ENCODE measurements around the gene BAD. TPM values are rescaled to one million over a fixed set of nuclear protein-coding genes. Genes with fewer than 3 reads are reported as not detected.

BAD gene
- total and polyA plus RNA-seq, 4 donors, result 16.0 to 39.5 (median 30.2) TPM

GRCh38 chr11:64233913-64234586 is 50.4 kb downstream of the BAD start, which contains the start of gene VEGFB:
VEGFB (plus strand) TSS chr11:64234584; CDS start chr11:64234834, 250 bp downstream.
- 4% methylated on average over 62 of the region's 62 CpGs for WGBS
- H3K27me3 ChIP-seq (ENCODE audit: control insufficient read depth in 4 of 4, insufficient read depth in 4 of 4, low read length in 3 of 4), result no peaks in the 10 kb centered on the region
- H3K27ac ChIP-seq (ENCODE audit: low read depth in 1 of 2, low read length in 2 of 2), result peak within 1 kb of the TSS; percentile 62 to 72
- peaks cover 20 to 56% (median 38%) of the 10 kb centered on the region in 4 donors for H3K4me1 ChIP-seq (ENCODE audit: control insufficient read depth in 4 of 4, insufficient read depth in 4 of 4, low read length in 3 of 4)
- peak within 1 kb of the TSS in 2 of 3 donors; percentile 44 to 75 for H3K4me3 ChIP-seq (ENCODE audit: low read depth in 1 of 3, low read length in 3 of 3)
- no peak for DNase-seq (ENCODE audit: low spot score)
- TF ChIP-seq EGR1 (IDR thresholded peaks at IDR 0.05; ENCODE audit: low read depth in 2 of 2), result no peak
- TF ChIP-seq HNF4A (conservative IDR thresholded peaks at IDR 0.05), result no peak
- no peak for TF ChIP-seq TAF1 (conservative IDR thresholded peaks at IDR 0.05)
- TF ChIP-seq FOXA1 (IDR thresholded peaks at IDR 0.05), result no peak
- TF ChIP-seq ZBTB33 (IDR thresholded peaks at IDR 0.05), result no peak
- no peak for TF ChIP-seq SP1 (IDR thresholded peaks at IDR 0.05)
- TF ChIP-seq HNF4G (IDR thresholded peaks at IDR 0.05), result no peak
- TF ChIP-seq, protein P1, sequence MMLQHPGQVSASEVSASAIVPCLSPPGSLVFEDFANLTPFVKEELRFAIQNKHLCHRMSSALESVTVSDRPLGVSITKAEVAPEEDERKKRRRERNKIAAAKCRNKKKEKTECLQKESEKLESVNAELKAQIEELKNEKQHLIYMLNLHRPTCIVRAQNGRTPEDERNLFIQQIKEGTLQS (IDR thresholded peaks at IDR 0.05), result no peak
- TF ChIP-seq, protein P2, sequence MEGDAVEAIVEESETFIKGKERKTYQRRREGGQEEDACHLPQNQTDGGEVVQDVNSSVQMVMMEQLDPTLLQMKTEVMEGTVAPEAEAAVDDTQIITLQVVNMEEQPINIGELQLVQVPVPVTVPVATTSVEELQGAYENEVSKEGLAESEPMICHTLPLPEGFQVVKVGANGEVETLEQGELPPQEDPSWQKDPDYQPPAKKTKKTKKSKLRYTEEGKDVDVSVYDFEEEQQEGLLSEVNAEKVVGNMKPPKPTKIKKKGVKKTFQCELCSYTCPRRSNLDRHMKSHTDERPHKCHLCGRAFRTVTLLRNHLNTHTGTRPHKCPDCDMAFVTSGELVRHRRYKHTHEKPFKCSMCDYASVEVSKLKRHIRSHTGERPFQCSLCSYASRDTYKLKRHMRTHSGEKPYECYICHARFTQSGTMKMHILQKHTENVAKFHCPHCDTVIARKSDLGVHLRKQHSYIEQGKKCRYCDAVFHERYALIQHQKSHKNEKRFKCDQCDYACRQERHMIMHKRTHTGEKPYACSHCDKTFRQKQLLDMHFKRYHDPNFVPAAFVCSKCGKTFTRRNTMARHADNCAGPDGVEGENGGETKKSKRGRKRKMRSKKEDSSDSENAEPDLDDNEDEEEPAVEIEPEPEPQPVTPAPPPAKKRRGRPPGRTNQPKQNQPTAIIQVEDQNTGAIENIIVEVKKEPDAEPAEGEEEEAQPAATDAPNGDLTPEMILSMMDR (IDR thresholded peaks at IDR 0.05; ENCODE audit: low read depth, low read length, missing input control), result no peak
- no peak for TF ChIP-seq YY1 (IDR thresholded peaks at IDR 0.05)
- no peak for TF ChIP-seq RXRA (IDR thresholded peaks at IDR 0.05)
- TF ChIP-seq GABPA (IDR thresholded peaks at IDR 0.05 in 1 of 2, conservative IDR thresholded peaks at IDR 0.05 in 1 of 2), result no peak
- no peak for TF ChIP-seq RAD21 (IDR thresholded peaks at IDR 0.05)
- TF ChIP-seq FOXA2 (IDR thresholded peaks at IDR 0.05), result no peak
- no peak for TF ChIP-seq MAX (IDR thresholded peaks at IDR 0.05)
- no peak for TF ChIP-seq JUND (IDR thresholded peaks at IDR 0.05)
- TF ChIP-seq NR2F2 (IDR thresholded peaks at IDR 0.05), result no peak
- TF ChIP-seq REST (IDR thresholded peaks at IDR 0.05), result no peak
- H3K9ac ChIP-seq (ENCODE audit: low read depth in 1 of 2, low read length in 2 of 2), result peak within 1 kb of the TSS in 1 of 2 donors; percentile 53
- no peaks in the 10 kb centered on the region for H3K36me3 ChIP-seq (ENCODE audit: control insufficient read depth in 4 of 4, insufficient read depth in 3 of 4, low read depth in 1 of 4, low read length in 3 of 4)
- H3K9me3 ChIP-seq (ENCODE audit: control insufficient read depth in 4 of 4, low read length in 3 of 4), result no peaks in the 10 kb centered on the region
